GM12873 (cell line): Measurements from ENCODE around the gene YY1.

ENCODE experiments used
- CTCF ChIP-seq: IDR thresholded peaks from 2 replicates; pipeline ENCODE4 v1.5.1; 2012; ENCODE audit warnings: low read depth, mild to moderate bottlenecking, moderate library complexity, low read length, control low read depth; ENCODE audit not compliant: insufficient read depth; ENCODE audit errors: missing control alignments

YY1 gene

GRCh38 chr14:100317389-100317788 lies 78.4 kb downstream of the YY1 start:
- TF ChIP-seq CTCF: no peak

GRCh38 chr14:100317912-100318808 lies 79.2 kb downstream of the YY1 start:
- peak; percentile 80 for TF ChIP-seq CTCF

GRCh38 chr14:100320157-100320856 lies 81.4 kb downstream of the YY1 start:
- no peak for TF ChIP-seq CTCF

GRCh38 chr14:100321473-100322137 lies 82.7 kb downstream of the YY1 start:
- no peak for TF ChIP-seq CTCF

- no peak for TF ChIP-seq CTCF
Measured at GRCh38 chr14:100322138-100322957, 83.4 kb downstream of the YY1 start.

GRCh38 chr14:100323121-100323941 lies 84.4 kb downstream of the YY1 start, which contains the start of gene SLC25A47:
SLC25A47 (plus strand) TSS chr14:100323339; CDS start chr14:100323415, 76 bp downstream.
- TF ChIP-seq CTCF: no peak
